ENCODE results near the gene CACNA2D1.
"Not testable (repeated sequence)": the region's sequence is repeated elsewhere in the genome, so short reads cannot be mapped to it uniquely, and the experiment has no call there.

The CACNA2D1 gene

DNA sequence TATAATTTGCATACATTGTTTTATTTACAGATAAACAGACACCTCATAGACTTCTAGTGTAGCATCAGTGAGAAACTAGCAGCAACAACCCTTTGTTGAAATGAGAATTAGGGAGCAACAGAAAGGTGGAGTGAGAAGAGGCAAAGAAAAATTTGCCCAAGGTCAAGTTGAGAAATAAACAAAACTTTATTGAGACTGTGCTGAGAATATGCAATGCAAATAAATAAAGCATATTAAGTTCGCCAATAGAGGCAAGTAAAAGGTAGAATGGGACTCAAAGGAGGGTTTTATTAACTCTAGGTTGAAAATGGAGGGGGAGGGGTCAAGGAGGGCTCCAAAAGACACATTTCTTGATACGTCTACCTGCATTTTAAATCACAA, 49.7 kb downstream of the CACNA2D1 start:
- in situ Hi-C loops (cut with HindIII; ENCODE audit: low sequenced_read_pairs) = no loop called here

DNA sequence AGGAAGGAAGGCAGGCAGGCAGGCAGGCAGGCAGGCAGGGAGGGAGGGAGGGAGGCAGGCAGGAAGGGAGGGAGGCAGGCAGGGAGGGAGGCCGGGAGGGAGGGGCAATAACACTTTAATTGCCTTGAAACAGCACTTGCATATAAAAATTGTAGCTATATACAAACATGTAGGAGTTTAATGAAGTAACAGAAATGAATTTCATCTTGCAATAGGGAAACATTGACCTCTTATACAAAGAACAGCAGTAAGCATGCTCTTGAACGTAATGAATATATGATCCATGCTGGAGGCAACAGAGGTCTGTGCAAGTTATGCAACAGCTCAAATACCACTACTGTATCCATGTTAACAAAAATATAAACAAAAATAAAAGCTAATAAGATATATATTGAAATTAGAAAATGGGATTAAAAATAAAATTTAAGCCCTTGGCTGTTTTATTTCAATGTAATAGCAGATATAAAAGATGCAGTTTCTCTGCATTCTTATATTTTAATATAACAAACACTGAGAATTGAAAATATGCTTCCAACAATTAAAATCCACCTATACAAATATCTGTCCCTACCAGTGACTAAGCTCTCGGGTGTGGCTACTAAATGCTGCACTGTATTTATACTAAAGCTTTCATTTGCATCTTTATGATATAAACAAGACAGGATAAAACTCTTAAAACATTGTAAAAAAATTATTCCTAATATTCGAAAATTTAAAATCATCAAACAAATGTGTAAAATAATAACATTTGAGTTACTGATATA, 50.3 kb downstream of the CACNA2D1 start:
- in situ Hi-C loops (cut with HindIII; ENCODE audit: low sequenced_read_pairs) = no loop called here

DNA sequence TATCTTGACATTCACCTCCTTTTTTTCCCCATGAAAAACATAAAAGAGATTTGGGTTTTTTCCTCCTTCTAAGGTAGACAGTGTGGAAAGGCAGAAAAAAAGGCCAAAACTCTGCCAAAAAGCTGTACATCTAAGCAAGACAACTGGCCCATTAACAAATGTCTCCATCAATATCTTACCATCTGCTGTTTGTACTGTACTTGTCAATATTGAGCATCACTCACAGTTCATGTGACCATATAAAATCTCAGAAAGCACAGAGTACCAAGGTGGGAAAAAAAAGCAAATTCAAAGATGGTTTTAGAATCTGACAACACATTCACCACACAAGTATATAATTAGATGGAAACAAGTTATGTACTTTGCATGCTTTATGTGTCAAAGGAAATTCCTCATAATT, 52.6 kb downstream of the CACNA2D1 start:
- in situ Hi-C loops (cut with HindIII; ENCODE audit: low sequenced_read_pairs) = no loop called here

- in situ Hi-C loops (cut with HindIII; ENCODE audit: low sequenced_read_pairs) = no loop called here
Measured at GRCh38 chr7:82389876-82390275, 53.7 kb downstream of the CACNA2D1 start.

DNA sequence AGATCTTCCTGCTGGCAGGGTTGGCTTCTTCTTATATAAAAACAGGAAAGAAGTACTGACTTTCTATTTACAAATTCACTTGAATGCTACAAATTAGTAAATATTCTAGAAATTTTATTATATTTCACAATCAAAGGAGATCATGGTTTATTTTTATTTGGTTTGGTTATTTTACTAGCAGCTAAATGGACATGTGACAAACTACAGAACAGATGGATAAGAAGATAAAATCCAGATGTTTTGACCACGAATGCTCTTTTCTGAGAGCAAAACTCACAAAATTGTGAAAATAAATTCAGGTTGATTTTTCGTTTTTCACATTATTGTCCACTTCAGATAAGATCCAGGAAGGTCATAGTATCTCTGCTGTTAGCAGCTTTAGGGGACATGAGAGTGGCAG, 55.4 kb downstream of the CACNA2D1 start:
- in situ Hi-C loops (cut with HindIII; ENCODE audit: low sequenced_read_pairs) = no loop called here

GRCh38 chr7:82386571-82386970, 57.0 kb downstream of the CACNA2D1 start:
- in situ Hi-C loops (cut with HindIII; ENCODE audit: low sequenced_read_pairs) = not testable (repeated sequence)

DNA sequence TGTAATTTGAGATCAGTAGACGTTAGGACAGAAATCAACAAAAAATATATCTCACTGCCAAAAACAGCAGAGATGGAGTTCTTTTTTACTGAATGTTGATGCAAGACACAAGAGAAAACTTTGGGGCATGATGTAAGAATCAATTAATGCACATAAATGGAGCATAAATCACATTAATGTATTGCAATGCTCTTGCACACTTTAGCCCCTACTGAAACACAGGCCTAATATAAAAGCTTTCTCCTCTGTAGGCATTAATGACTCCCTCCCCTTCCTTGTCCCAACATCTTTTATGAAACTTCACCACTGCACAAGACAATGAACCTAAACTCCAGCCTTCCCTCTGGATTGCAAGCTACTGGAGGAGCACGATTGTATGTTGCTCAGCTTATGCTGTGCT, 58.8 kb downstream of the CACNA2D1 start:
- in situ Hi-C loops (cut with HindIII; ENCODE audit: low sequenced_read_pairs) = no loop called here

- in situ Hi-C loops (cut with HindIII; ENCODE audit: low sequenced_read_pairs) = no loop called here
Measured at GRCh38 chr7:82384051-82384464, 59.5 kb downstream of the CACNA2D1 start.

GRCh38 chr7:82382276-82382675, 61.3 kb downstream of the CACNA2D1 start:
- in situ Hi-C loops (cut with HindIII; ENCODE audit: low sequenced_read_pairs) = no loop called here

GRCh38 chr7:82376739-82377138, 66.8 kb downstream of the CACNA2D1 start:
- in situ Hi-C loops (cut with HindIII; ENCODE audit: low sequenced_read_pairs) = no loop called here

DNA sequence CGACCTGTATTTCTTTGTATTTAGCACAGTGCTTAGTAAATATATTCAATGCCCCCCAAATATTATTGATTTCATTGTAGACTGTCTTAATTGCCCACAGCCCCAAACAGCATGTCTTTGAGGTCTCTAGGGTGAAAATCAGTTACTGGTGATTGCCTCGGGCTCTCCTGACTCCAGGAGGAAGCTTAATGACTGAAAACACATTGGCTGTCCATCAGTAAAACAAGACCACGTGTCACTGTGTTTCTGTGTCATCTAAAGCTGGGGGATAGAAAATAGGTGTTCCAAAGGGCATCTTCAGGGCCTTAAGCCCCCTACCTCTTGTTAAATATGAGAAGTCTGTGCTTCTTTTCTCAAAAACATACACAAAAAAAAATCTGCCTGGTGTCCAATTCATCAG, 67.9 kb downstream of the CACNA2D1 start:
- in situ Hi-C loops (cut with HindIII; ENCODE audit: low sequenced_read_pairs) = no loop called here

- in situ Hi-C loops (cut with HindIII; ENCODE audit: low sequenced_read_pairs) = no loop called here
Measured at GRCh38 chr7:82375129-82375528, 68.4 kb downstream of the CACNA2D1 start.

DNA sequence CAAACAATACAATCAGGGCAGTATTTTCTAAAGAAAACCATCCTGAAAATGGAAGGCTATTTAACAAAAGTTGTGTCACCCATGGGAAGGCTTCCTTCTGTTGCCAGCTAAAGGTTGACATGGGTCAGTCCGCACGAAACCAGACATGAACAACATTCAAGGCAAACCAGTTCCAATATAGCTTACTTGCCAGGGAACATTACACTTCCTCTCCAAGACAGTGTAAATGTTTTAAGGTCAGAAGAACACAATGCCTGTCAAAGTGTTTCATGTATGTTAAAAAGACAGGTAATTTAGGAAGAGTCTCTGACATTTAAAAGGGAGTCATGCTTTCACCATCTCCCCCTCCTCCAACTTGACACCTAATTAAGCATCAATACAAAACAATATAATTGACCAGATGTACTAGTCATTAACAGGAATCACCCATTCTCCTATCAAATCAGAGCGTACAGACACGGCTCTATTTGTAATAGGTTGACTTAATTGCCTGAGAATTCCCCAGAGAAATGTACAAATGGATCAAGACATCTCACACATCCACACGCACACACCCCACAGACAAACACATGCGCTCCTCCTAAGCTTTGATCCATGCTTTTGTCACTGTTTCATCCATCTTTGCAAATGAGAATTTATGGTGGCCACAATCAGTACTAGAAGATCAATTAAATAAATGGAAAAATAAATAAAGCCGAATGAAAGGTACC, 69.5 kb downstream of the CACNA2D1 start:
- in situ Hi-C loops (cut with HindIII; ENCODE audit: low sequenced_read_pairs) = no loop called here

- in situ Hi-C loops (cut with HindIII; ENCODE audit: low sequenced_read_pairs) = no loop called here
Measured at GRCh38 chr7:82364671-82365070, 78.9 kb downstream of the CACNA2D1 start.

- in situ Hi-C loops (cut with HindIII; ENCODE audit: low sequenced_read_pairs) = no loop called here
Measured at GRCh38 chr7:82364048-82364447, 79.5 kb downstream of the CACNA2D1 start.

DNA sequence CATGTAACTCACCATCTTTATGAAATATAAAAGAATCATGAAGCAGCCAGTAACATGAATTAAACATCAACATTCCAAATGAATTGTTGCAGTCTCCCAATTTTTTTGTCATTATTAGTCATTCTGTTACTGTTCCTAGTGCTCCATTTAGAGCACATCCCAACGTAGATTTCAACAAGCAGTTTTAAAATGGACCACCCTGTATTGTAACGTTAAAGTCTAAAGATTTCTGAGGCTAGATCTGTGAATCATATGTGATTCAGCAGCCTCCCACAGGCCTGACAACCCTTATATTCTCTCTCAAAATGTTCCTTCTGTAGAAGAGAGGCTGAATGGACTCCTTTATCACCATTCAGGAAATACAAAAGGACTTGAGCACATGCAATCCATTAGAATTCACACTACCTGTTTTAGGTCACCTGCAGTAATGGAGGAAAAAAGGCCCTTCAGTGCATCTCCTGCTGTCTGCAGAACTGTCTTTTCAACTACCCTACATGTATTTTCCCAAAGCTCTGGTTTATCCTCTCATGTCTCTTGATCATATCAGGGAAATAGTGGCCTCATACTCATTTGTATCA, 81.4 kb downstream of the CACNA2D1 start:
- in situ Hi-C loops (cut with HindIII; ENCODE audit: low sequenced_read_pairs) = no loop called here

GRCh38 chr7:82360591-82361368, 82.8 kb downstream of the CACNA2D1 start:
- in situ Hi-C loops (cut with HindIII; ENCODE audit: low sequenced_read_pairs) = no loop called here

GRCh38 chr7:82359426-82359825, 84.2 kb downstream of the CACNA2D1 start:
- in situ Hi-C loops (cut with HindIII; ENCODE audit: low sequenced_read_pairs) = no loop called here

GRCh38 chr7:82358923-82359322, 84.7 kb downstream of the CACNA2D1 start:
- in situ Hi-C loops (cut with HindIII; ENCODE audit: low sequenced_read_pairs) = no loop called here

DNA sequence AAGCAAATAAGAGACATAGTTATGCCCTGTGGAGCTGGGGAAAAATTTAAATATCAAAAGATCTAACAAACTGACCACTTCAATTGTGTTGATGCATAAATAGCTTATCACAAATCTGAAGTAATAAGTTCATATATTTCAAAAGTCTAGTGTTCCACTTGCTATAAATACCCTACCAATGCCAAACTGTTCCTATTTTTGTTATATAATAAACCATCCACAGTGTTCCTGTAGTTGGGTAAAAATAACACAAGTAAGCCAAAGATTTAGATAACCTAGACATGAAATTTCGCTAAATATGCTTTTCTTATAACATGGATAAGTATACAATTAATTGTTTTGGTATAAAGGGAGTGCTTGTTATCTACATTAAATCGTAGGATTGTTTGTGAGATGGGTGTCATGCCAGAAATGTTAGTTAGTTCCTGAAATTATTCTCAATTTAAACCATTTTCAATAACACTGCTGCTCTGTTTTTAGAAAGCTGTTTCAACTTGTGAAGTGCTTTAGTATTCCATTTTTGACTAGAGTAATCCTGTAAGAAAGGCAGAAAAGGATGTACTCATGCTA, 85.5 kb downstream of the CACNA2D1 start:
- in situ Hi-C loops (cut with HindIII; ENCODE audit: low sequenced_read_pairs) = no loop called here

DNA sequence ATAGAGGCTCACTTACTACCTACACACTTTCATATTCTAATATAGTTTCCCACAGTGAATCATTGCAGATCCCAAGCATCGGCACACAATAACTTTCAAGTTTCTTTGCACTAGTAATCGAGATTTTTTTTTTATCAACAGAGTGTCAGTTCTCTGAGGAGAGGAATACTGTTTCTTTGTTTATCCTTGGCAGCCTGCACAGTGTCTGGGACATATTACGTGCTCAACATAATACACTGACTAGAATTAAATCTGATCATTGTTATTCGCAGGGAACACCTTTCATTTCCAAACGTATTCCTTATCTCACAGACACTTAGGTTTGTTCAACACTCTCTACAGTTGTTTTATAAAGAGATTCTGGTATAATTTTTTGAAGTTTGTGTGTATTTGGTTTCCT, 95.3 kb downstream of the CACNA2D1 start:
- in situ Hi-C loops (cut with HindIII; ENCODE audit: low sequenced_read_pairs) = no loop called here

Data from DLD1 (cell line).